NCI-H446 (cell line): ENCODE data around the gene CBLL1.
A peak's percentile ranks its signal among the peaks of the same experiment; 100 is the strongest.

Source experiments
- DNase-seq, 2 experiments: peaks; one replicate each; lab custom pipeline; 2025; lab: John Stamatoyannopoulos, UW

The CBLL1 gene

GRCh38 chr7:107743567-107744344, at the start of gene CBLL1:
CBLL1 (plus strand) TSS chr7:107744142; CDS start chr7:107744164, 22 bp downstream.
- peak; percentile 67 to 88 for DNase-seq

DNA sequence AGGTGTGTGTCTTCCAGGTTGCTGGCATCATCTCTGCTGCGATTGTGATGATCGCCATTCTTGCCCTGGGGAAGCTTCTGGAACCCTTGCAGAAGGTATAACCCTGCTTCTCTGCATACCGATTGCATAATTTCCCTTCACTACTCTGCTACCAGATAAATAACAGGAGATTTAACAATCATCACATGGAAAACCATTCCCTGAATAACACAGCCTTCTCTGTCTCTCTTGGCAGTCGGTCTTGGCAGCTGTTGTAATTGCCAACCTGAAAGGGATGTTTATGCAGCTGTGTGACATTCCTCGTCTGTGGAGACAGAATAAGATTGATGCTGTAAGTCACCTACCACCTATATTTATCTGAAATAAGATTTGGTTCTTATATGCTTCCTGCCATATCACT, 49.6 kb upstream of the CBLL1 start:
- peak in 1 of 2 experiments; percentile 4 for DNase-seq

DNA sequence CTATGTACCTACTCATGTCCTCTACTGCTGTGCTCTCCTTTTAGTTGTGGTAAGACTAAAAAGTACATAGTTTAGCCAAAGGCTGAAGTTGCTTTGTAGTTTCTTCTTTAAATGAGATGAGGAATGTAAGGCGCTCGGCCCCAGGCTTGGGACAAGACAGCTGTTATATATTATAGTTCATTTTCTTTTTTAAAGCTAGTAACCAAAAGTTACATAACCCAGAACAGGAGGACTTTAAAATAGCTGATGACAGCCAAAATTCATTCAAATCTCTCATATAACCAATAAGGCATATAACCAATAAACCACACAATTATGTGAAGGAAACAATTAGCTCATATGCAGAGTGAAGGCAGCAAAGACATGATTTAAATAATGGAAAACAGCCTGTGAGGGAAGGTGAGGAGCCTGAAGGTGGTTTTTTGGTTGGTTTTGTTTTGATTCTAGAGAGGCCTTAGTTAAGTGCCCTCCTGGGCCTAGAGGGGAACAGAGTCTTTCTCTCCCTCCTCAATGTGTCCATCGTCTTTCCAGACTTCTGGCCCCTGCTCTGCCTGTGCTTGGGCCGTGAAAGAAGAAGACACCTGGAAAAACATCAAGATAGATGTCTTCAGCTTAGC, 47.5 kb upstream of the CBLL1 start:
- no peak for DNase-seq

DNA sequence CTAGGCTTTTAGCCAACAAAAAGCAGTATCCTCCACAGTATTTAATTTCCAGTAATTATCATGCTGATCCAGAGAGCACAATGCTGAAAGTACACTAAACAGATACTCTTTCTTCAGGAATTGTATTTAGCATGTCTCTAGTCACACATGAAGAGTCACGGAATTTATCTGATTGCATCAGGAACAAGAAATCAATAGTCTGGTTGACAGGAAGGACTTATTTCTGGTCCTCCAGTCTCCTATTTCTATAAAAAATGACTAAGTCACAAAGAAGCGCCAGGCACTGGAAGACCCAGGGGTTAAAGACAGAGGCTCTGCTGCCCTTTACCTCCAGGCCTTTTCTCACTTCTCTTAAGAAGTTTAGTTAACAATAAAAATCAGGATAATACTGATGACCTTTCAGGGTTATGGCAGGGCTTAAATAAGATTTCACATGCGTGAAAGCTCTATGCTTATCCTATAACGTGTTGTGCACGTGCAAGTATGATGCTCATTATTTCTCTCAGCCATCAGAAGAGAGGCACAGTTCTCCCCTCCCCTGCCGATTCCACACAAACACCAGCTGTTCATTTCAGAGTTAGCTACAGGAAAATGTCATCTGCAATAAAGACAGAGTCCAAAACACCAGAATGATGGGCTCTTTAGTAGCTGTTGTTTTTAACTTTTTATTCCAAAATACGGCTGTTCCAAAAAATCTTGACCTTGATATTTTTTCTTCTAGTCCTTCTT, 46.5 kb upstream of the CBLL1 start:
- peak; percentile 30 to 34 for DNase-seq

- no peak for DNase-seq
Measured at GRCh38 chr7:107700570-107700969, 43.4 kb upstream of the CBLL1 start.

DNA sequence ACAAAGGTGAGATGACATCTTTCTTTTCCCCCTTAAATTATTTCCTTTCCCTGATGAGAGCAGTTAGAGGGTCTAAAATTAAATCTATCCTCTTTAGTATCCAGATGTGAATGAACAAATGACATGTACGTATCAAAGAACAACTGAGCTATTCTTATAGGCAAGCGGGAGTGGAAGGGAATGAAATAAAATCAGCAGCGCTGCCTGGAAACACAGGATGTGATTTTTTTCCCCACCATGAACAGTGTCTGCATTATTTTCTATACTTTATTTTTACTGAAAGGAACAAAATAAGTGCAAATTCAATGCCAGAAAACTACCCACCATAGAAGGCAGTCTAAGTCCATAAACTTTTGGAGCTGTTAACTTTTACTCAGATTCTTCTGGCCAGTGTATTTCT, 42.8 kb upstream of the CBLL1 start:
- no peak for DNase-seq

DNA sequence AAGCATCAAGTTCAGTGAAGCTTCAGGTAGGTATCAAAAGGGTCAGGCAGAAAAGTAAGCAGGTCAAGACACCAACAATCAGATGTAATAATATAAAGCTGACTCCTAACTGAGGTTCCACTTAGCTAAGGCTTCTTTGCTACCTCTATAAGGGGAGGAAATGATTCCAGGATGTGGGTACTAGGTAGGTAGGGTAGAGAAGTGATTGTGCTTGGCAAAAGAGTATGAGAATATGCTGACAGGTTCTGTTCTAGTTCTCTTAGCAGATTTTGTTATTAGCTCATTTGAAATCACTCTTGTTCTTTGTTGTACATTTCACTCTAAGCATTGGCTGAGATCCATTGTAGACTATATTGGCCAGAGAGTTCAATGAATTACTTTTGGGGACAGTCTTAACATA, 40.7 kb upstream of the CBLL1 start:
- no peak for DNase-seq

DNA sequence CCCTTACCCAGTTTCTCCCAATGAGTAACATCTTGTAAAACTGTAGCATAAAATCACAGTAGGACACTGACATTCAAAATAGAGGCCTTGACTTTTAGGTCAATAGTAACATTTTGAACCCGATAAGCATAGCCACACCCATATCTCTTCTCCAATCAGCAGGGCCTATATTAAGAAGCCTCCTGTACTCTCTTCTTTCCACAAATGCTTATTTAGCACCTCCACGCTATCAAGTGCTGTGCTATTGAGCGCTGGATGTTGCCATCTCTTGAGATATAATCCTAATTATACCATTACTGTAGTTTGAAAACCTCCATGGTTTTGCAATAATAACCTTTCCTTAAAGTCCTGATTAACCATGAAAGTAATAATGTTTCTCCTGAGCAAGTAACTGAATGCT, 40.1 kb upstream of the CBLL1 start:
- DNase-seq = no peak

- no peak for DNase-seq
Measured at GRCh38 chr7:107708956-107709355, 35.0 kb upstream of the CBLL1 start.

- no peak for DNase-seq
Measured at GRCh38 chr7:107711301-107711700, 32.6 kb upstream of the CBLL1 start.

DNA sequence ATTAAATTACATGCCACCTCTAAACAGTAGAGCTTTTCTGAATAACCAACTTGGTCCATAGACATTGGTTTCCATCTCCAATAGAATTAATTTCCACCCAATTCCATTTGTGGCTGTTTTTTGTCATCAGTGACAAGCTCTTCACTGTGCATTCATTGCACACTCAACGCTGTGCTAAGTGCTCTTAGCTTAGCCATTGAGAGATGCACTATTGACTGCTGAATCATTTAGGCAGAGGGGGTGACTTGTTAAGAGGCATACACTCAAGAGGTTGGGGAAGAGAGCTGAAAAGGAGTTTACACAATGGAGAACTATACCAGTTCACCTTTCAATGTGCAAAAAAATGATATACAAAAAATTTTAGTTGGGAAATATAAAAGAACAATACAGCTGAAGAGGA, 31.9 kb upstream of the CBLL1 start:
- no peak for DNase-seq

DNA sequence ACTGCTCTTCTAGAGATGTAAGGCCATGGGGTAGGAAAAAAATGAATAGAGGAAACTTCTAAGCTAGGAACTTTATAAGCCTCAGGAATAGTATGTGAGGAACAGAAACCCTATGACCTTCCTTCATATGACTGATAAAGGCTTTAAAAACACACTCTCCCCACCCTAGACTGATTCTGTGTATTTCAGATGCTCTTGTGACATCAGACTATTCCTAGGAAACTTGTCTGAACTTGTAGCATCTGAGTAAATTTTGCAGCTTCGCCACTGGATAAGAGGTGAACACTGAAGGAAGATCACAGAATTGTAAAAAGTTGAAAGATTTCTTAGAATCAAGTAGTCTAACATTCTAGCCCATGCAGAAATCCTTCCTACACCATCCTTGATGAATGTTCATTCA, 31.0 kb upstream of the CBLL1 start:
- DNase-seq = no peak

DNA sequence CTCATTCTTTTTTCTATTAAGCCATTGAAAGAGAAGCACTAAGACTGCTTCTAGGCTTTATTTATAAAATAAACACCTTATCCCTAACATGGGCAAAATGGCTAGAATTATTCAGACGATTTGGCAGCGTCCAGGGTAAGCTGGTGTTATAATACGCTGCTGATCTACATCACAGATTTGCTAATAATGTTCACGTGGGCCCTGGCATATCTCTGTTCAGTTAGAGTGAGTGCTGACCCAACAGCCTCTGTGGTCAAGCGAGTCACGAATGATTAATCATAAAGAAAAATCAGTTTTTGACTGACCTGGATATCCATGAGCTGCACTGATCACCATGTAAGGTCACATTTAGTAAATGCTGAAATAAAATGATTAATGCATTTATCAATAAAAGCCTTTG, 28.4 kb upstream of the CBLL1 start:
- DNase-seq = no peak

DNA sequence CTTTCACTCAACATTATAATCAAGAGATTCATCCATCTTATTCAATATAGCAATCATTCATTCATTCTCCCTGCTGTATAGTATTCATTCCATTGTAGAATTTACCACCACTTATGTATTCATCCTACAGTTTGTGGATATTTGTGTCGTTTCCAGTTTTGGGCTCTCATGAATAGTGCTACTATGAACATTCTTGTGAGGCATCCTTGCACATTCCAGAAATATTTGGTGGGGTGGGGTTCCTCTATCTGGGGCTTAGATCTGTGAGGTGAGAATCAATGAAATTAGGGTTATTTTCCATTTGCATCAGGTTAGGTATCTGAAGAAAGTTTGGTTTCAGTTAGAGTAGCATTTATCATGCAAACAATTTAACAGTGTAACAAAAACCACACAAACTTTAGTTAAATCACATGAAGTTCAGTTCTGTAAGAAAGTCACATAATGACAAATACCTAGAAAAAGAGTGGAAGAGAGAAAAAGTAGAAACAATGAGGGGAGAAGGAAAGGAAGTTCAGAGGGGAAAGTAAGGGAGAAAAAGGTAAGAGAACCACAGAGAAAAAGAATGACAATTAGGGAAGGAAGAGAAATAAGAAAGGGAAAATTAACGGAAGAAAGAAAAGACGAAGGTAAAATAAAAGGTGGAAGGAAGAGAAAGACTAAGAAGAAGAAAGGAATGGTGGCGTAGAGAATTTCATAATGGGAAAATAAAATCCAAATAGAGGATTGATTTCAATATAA, 25.3 kb upstream of the CBLL1 start:
- DNase-seq = no peak

GRCh38 chr7:107721286-107721685, 22.7 kb upstream of the CBLL1 start:
- DNase-seq = no peak

DNA sequence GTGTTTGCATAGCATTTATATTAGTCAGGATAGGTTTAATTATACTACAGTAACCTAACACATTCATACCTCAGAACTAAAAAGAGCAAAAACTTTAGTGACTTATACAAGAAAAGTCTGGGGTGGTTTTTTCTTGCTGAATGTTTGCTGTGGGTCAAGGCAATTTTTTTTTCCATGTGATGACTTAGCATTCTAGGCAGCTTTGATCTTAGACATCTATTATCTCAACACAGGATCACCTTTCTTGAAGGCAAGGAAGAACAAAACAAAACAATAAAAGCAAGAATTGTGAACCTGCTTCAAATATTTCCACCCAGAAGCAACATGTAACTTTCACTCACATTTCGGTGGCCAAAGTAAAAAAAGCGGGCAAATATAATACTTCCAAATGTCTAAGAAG, 20.7 kb upstream of the CBLL1 start:
- no peak for DNase-seq

DNA sequence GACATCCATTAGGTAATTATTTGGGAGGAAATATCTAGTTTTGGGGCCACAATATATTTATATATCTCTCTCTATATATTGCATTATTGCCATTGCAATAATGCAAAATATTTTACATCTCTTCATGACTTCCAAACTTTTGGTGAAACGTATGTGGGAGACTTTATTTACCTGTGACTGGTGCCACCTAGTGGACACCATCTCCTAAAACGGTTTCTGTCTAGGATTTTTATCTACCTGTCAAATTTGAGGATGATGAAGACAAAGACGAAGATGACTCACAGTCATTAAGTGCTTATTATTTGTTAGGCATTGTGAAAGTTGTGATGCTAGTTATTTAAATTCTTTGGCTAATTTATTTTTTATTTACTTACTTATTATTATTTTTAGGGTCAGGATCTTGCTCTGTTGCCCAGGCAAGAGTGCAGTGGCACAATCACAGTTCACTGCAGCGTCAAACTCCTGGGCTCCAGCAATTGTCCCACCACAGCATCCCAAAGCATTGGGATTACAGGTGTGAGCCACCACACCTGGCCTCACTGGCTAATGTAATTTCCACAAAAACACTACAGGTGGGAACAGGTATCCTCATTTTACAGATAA, 18.7 kb upstream of the CBLL1 start:
- peak; percentile 7 to 32 for DNase-seq

DNA sequence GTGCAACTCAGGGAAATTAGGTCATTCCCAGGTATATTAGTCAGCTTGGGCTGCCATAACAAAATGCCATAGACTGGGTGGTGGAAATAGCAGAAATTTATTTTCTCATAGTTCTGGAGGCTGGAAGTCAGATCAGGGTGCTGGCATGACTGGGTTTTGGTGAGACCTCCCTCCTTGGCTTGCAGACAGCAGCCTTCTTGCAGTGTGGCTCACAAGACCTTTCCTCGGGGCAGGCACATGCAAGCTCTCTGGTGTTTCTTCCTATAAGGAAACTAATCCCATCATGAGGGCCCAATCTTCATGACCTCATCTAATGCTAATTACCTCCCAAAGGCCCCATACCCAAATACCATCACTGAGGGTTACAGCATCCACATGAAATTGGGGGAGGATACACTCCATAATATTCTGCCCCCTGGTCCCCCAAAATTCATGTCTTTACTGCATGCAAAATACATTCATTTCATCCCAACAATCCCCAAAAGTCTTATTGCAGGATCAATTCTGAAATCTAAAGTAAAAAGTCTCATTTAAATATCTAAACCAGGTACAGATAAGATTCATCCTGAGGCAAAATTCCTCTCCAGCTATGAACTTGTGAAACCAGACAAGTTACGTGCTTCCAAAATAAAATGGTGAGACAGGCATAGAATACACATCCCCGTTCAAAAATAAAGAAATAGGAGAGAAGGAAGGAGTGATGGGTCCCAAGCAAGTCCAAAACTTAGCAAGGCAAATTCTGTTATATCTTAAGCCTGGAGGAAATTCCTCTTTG, 17.4 kb upstream of the CBLL1 start:
- DNase-seq = no peak

GRCh38 chr7:107728276-107728675, 15.7 kb upstream of the CBLL1 start:
- DNase-seq = no peak

DNA sequence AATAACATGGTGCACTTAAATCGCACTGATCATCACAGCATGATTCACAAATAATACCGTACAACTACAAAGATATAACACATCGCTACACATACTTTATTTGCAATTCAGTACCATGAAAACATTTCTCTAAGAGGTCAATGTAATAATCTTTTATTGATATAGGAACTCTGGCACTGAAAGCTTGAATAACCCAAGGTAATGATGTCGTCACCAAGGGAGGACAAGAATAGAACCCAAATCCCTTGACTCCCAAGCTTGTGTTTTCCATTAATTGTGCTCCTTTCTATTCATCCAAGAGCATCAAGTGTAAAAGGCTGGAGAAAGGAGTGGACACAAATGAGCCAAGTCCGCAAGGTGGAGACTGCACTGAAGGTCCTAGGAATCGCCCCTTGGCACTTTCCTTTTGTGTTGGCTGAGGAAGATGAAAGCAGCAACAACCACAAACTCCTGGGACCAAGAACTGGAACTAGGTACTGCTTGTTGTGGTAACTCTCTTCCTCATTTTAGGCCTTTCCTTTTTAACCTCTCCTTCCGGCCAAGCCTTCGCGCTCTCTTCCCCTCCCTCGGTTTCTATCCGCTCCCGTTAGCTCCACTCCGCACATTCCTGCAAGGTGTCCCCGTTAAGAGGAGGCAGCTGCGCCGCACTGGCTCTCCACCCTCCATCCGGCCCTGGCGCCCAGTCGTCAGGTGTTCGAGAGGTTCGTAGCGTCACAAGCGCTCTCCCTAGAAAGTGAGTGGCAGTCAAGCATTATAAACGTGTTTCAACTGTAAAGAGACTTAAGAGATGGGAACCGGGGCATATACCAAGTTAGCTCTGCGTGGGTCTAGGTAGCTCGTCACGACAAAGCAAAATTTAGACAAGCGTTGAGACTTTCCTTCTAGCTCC, 1.0 kb upstream of the CBLL1 start:
- DNase-seq = no peak
